KOPT-K1 (cell line): ENCODE results near the gene LBX1.

Experiments used
- H3K27ac ChIP-seq: fragments of 200-600 bp; sonication (generic); 2 replicates; pipeline ENCODE4 v1.5.1; 2016; ENCODE audit warnings: antibody characterized with exemption, mild to moderate bottlenecking, low read depth, low read length; ENCODE audit not compliant: poor library complexity, severe bottlenecking
- H3K36me3 ChIP-seq: fragments of 200-600 bp; sonication (generic); 2 replicates; pipeline ENCODE4 v1.5.1; 2017; ENCODE audit warnings: antibody characterized with exemption, mild to moderate bottlenecking, low read length, moderate library complexity; ENCODE audit not compliant: insufficient read depth
- H3K9me3 ChIP-seq: fragments of 200-600 bp; sonication (generic); 2 replicates; pipeline ENCODE4 v1.5.1; 2017; ENCODE audit warnings: antibody characterized with exemption, low read length, mild to moderate bottlenecking; ENCODE audit not compliant: insufficient read depth, poor library complexity, severe bottlenecking

LBX1 gene

DNA sequence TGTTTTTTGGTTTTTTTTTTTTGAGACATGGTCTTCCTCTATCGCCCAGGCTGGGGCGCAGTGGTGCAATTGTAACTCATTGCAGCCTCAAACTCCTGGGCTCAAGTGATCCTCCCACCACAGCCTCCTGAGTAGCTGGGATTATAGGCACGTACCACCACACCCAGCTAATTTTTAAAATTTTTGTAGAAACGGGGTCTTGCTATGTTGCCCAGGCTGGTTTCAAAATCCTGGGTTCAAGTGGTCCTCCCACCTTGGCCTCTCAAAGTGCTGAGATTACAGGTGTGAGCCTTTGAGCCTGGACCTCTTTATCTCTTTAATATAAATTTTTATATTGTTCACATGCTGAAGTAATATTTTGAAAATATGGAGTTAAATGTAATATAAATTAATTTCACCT is 28.2 kb upstream of the LBX1 start:
- no peak overlapping the region for H3K27ac ChIP-seq
- H3K36me3 ChIP-seq, result no peaks in the 10 kb centered on the region
- H3K9me3 ChIP-seq, result peaks cover 5% of the 10 kb centered on the region

DNA sequence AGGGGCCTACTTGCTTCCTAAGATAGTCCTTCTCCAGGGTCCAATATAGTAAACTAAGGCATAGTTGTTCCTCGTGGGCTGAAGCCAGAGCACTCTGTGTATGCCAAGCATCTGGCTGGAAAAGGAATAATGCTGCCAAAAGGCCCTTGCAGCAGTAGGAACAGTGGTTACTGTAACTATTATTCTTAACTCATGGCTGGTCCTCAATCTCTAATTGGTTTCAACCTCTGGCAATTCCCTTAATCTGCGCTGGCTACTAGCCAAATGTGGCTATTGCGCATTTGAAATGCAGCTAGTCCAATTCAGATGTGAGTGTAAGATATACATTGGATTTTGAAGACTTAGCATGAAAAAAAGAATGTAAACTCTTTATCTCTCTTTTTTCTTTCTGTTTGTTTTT is 27.8 kb upstream of the LBX1 start:
- H3K36me3 ChIP-seq, result no peaks in the 10 kb centered on the region
- no peak overlapping the region for H3K27ac ChIP-seq
- peaks cover 5% of the 10 kb centered on the region for H3K9me3 ChIP-seq

DNA sequence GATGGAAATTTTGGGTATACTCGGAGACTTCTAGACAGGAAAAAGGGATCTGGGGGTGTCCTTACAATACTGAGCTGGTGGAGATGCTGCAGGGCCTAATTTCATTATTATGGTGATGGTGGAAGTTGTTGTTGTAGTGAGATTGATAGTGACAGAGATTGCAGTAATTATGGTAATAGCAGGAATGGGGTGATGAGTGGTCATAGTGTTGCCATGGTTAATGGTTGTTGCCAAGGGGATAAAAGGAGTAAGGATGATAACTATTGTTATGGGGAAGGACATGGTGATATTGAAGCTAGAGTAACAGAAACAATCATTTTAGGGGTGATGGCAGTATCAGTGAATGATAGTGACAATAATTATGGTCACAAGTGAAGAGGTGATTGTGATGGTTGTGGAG is 27.1 kb upstream of the LBX1 start:
- Histone ChIP-seq H3K9me3 (peaks cover 5% of the 10 kb centered on the region), H3K36me3 (no peaks in the 10 kb centered on the region), H3K27ac (no peak overlapping the region)

DNA sequence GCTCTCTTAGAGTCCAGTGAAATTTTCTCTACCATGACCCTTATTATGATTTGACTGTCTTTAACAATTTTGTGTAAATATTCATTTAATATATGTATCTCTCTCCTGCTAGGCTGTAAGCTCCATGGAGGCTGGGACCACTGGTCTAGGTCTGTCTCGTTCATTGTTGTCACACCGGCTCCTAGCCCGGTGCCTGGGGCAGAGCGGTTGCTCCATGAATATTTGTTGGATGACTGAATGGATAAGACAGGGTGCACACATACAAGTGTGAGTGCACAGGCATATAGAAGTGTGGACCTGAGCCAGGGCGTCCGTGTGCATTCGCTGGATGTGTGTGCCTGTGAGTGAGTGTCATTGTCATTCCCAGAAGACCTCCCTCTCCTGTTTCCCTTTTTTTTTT is 20.9 kb upstream of the LBX1 start:
- Histone ChIP-seq H3K27ac (no peak overlapping the region), H3K9me3 (no peaks in the 10 kb centered on the region)

DNA sequence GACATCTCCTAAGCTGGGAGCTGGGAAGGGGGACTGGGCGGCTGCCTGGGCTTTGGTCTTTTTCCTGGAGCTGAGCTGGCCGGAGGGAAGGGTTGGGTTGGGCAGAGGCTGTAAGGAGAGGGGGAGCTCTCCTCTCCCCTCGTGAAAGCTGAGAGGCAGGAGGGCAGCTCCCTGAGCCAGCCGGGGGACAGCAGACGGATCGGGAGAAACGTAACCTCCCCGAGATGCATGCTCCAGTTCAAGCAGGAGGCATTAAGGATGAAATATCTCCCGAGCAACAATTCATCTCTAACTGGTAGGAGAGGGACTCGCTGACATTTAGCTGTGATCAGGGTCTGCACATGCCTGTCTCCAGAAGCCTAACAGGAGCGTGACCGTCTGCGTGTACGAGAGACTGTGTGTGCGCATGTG is 19.9 kb upstream of the LBX1 start:
- no peaks in the 10 kb centered on the region for H3K9me3 ChIP-seq
- H3K27ac ChIP-seq, result no peak overlapping the region
- no peaks in the 10 kb centered on the region for H3K36me3 ChIP-seq

More for the DNA sequence above, 20.9 kb upstream of the LBX1 start:
- H3K36me3 ChIP-seq, result no peaks in the 10 kb centered on the region

DNA sequence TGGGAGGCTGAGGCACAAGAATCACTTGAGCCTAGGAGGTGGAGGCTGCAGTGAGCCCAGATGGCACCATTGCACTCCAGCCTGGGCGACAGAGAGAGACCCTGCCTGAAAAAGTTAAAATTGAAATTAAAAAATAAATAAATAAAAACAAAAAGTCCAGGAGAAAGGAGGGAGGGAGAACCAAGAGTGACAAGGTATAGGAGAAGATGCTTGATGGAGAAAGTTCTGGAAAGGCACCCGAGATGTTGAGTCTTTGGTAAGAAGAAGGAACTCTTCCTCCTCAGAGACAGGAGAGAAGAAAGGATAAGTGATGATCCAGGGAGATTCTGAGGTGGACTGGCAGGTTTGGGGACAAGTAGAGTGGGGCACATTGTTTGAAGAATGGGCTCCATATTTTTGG is 17.4 kb upstream of the LBX1 start:
- H3K36me3 ChIP-seq, result no peaks in the 10 kb centered on the region
- H3K27ac ChIP-seq, result no peak overlapping the region
- no peaks in the 10 kb centered on the region for H3K9me3 ChIP-seq

DNA sequence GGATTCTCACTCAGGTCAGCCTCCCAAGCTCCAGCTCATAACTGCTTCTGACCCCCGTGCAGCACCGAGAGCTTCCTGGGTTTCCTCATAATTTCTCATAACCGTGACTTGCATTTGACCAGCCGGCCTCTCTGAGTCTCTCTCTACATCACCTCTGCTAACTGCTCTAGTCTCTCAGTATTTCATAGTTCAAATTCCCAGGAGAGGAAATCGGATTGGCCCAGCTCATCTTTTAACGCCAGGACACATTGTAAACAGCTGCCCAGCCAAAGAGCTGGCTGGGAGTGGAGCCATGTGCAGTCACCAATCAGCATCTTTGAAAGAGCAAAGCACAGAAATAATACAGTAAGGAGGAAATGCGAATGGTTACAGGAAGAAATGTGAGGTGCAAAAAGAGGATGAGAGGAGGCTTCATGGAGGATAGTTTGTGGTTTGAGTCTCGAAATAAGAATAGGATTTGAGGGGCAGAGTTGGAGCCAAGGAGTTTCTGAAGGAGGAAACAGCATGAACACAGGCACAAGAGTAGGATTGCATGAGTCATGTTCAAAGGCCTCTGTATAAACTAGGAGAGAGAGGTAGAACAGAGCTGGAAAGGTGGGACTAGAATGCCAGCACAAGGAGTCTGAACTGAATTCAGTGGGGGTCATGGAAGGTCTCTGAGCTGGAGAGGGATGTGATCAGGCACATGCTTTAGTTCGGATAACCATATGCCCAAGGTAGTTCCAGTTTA is 15.2 kb upstream of the LBX1 start:
- Histone ChIP-seq H3K36me3 (no peaks in the 10 kb centered on the region), H3K9me3 (no peaks in the 10 kb centered on the region), H3K27ac (no peak overlapping the region)

DNA sequence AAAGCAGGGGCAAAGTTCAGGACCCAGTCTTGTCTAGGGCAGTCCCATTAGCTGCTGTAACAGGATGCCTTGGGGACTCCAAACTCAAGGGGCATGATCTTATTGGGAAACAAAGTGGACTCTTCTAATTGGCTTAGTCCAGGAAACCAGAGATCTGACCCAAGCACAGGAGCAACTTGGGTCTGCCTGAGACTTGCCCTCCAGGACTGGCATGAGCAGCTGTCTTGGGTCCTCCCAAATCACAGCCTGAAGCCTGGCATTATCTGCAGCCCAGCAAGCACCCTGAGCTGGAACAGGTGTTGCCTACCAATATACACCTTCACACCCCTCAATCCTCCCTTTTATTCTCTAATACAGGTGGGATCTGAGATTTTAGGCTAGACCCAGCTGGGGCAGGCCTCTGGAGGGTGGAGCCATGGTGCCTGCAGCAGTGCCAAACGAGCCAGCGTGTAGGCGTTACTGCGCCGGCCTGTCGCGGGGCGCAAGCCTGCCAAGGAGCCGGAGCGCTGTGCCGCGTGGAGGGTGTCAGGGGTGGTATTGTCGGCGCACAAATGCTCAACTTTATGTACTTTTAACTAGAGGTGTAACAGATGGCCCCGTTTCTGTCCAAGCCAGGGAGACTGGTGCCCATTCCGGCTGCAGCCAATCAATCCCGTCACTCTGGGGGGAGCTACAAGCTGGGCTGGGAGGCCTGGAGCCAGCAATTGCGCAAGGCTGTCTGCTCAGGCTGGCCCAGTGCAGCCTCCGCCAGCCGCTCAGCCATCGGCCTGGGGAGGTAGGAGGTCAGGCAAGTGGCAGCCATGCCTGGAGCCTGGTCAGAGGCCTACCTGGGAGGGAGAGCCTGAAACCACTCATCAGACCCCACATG is 12.8 kb upstream of the LBX1 start:
- Histone ChIP-seq H3K27ac (no peak overlapping the region), H3K9me3 (no peaks in the 10 kb centered on the region), H3K36me3 (no peaks in the 10 kb centered on the region)

DNA sequence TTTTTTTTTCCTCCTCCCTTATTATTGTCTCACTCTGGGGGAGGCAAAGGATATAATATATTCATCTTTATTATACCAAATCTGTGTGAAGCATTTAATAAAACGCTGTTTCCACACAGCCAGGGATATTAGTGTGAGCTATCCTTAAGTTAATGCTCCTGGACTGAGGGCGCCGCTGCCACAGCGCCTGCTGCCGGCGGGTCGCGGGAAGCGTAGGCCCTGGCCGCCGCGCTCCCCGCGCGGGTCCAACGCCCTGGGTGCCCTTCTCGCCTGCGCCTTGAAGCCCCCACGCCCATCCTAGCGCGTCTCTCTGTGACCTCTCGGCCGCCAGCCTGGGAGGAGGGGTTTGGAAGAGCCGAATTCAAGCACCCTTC is 9.5 kb upstream of the LBX1 start:
- no peaks in the 10 kb centered on the region for H3K9me3 ChIP-seq
- no peak overlapping the region for H3K27ac ChIP-seq
- no peaks in the 10 kb centered on the region for H3K36me3 ChIP-seq

DNA sequence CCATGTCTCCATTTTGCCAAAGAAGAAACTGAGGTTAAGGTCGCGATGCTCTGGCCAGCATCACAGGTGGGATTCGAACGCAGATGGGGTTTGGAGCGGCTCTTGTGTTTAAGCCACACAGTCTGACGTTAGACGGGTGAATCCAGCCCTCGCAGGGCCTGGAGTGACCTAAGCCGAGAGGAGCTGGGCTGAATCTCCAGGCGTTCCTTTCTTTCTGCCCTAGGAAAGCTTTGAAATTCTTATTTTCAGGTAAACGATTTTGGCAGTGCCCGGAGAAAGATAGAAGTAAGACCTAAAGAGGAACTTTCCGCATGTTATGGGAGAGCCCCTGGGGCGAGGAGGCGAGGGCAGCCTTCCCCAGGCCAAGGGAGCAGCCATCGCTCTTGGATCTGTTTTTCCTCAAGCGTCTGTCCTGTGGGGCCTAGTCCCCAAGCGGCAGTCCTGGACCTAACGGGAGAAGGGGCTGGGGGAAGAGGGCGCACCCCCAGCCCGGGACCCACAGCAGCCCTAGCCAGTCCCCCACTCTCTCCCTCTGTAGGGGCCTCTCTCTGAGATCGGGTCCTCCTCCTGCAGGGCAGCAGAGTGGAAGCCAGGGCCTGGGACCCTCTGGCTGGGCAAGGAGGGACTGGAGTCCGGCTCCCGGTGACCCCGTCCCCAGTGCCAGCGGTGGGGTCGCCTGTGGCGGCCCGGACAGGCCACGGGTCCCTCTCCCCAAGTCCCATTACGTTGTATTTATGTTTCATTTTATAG is 8.9 kb upstream of the LBX1 start:
- no peaks in the 10 kb centered on the region for H3K36me3 ChIP-seq
- H3K9me3 ChIP-seq, result no peaks in the 10 kb centered on the region
- no peak overlapping the region for H3K27ac ChIP-seq

DNA sequence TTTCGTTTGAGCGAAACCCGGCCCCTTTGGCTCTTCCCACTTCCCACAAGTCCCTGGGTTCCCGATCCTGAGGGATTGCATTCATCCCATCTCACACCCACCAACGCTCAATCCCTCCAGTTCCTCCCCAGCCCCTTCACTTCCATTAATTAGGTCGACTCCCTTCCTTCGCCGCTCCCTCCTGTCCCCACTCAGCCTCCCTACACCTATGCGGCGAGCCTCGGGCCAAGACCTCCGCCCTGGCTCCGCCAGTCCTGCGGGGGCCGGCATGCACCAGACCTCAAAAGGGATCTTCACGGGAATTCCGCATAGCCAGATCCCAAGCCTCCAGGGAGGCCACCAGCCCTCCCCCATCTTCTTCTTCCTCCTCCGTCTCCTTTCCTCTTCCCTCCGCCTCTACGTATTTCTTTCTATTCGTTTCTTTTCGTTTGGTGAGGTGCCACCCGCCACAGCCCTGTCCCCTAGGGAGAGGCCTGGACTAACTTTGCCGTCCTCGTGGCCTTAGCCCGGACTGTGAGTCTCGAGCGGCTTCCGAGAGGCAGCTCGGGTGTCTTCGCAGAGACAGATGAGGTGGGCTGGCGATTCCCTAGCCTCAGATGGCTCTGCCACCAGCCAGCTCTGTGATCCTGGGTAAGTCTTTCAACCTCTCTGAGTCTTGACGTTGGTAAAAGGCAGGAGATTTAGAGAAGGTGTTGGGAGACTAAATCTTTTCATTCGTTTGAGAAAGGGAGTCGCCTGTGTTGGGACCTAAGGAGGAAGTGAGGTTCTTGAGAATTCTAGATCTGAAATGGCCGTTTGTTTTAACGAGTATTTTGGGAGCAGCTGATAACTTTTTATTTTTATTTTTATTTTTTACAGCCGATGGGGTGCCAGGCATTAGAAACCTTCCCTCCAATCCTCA is 8.1 kb upstream of the LBX1 start:
- Histone ChIP-seq H3K27ac (no peak overlapping the region), H3K36me3 (no peaks in the 10 kb centered on the region), H3K9me3 (no peaks in the 10 kb centered on the region)

DNA sequence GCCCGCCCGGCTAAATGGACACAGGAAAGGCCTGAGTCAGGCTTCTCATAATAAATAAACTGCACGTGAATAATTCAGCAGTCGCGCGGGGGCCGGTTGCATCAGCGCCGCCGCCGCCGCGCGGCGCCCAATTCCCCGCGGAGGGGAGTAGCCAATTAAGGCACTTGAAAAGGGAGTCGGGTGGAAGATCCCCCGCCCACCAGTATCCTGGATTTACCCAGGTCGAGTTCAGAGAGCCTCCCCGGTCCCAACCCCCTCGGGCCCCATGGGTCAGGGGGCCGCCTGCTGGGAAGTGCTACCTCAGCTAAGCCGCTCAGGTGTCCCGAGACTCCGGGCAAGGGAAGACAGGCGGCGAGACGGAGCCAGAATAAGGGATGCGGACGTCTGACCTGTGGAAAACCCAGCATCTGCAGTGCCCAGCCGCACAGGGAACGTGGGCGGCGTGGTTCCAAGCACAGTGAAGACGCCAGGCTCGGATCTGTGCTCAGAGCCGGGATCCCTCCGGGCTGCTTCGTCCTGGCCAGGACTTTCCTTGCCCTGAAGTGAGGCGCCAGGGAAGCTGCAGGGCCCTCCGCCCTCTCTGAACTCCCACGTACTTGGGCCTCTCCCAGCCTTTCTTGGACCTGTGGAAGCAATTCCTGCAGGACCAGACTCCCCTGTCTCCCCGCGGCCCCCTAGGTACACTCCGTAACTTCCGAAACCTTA is 7.3 kb upstream of the LBX1 start:
- Histone ChIP-seq H3K9me3 (no peaks in the 10 kb centered on the region), H3K27ac (no peak overlapping the region), H3K36me3 (no peaks in the 10 kb centered on the region)

DNA sequence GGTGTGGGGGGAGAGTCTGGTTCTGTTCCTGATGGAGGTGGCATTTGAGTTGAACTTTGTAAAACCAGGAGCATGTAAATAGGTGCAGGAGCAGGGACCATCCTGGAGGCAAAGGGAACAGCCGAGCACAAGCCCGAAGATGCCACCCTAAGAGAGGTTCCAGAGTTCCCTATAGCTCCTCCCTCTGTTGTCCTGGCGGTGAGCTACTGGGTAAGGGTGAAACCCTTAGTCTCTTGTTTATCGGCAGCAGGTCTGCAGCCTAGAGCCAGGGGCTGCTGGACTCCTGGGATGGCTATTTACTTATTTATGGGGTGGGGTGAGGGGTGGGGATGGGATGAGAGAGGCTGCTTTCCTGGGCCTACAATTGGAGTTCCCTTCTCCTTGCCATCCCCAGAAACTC is 6.5 kb upstream of the LBX1 start:
- no peaks in the 10 kb centered on the region for H3K9me3 ChIP-seq
- no peaks in the 10 kb centered on the region for H3K36me3 ChIP-seq
- no peak overlapping the region for H3K27ac ChIP-seq

DNA sequence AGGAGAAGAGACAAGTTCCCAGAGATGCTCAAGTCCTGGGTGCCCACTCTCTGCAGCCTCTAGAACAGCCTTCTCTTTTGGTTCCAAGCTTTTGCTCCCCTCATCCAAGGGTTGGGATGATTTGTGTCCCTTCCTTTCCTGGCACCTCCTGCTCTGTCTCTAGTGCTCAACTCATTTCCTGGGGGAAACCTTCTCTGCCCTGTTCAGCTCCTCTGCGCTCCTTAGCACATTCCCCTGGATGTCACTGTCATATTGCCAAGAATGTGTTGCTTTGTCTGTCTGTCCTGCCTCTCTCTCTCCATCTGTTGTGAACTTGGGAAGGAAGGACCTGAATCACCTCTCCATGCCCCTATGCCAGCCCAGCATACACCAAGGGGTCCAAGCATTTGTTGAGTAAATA is 5.1 kb upstream of the LBX1 start:
- Histone ChIP-seq H3K9me3 (no peaks in the 10 kb centered on the region), H3K27ac (no peak overlapping the region), H3K36me3 (no peaks in the 10 kb centered on the region)
